HG02642 (cell line): ENCODE data around the gene STIL.
"Not testable (repeated sequence)": the region's sequence is repeated elsewhere in the genome, so short reads cannot be mapped to it uniquely, and the experiment has no call there.

Experiments
- ATAC-seq: cut with Tn5 transposase; IDR thresholded peaks from one replicate; pipeline ENCODE4 v1.9.1; 2021; ENCODE audit warnings: mild to moderate bottlenecking; ENCODE audit not compliant: unreplicated experiment, poor library complexity

Gene STIL

DNA sequence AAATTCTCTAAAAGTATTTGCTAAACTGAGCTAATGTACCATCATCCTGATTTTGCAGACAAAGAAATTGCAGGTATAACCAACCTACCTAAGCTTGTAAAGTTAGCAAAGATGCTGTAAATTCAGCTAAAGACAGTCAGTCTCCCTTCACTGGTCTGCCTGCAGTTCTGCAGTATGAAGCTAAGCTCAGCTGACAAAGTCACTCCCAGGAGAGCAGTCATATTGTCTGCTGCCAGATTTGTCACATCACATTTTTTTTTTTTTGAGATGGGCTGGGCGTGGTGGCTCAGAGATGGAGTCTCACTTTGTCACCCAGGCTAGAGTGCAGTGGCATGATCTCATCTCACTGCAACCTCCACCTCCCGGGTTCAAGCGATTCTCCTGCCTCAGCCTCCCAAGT, 10.7 kb upstream of the STIL start:
- ATAC-seq, result no peak

DNA sequence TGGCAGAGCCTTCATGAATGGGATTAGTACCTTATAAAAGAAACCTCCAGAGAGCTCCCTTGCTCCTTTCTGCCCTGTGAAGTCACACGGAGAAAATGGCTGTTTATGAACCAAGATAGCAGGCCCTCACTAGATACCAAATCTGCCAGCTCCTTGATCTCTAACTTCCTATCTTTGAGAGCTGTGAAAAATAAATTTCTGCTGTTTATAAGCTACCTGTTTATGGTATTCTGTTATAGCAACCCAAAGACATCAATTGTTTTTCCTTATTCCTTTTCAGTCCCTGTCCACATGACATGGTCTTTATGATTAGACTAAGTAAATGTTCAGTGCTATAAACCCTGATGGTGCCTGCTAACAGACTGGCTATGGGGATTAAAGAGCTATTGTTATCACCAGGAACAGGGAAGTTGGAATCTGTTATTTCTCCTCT, 9.7 kb upstream of the STIL start:
- no peak for ATAC-seq

DNA sequence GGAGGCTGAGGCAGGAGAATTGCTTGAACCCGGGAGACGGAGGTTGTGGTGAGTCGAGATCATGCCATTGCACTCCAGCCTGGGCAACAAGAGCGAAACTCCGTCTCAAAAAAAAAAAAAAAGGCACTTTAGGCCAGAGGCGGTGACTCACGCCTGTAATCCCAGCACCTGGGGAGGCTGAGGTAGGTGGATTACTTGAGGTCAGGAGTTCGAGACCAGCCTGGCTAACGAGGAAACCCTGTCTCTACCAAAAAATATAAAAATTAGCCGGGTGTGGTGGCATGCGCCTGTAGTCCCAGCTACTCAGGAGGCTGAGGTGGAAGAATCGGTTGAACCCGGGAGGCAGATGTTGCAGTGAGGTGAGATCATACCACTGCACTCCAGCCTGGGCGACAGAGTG, 6.0 kb upstream of the STIL start:
- ATAC-seq, result not testable (repeated sequence)

DNA sequence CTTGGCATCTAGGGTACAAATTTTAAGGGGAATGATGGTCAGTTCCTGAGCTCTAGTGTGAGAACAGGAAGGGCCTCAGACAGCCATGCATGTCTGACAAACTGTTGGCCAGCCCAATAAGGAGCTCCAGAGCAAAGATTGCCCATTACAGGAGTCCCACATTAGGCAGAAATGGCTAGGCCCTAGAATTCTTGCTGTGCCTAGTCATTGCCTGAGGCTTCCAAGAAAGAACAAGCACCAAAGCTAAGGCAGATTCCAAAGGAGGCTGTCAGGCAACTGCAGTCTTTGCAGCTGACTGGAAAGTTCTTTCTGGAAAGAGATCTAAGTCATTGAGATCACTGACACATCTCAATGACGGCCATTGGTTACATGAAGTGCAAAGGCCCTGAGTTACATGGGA, 3.9 kb upstream of the STIL start:
- ATAC-seq, result no peak

DNA sequence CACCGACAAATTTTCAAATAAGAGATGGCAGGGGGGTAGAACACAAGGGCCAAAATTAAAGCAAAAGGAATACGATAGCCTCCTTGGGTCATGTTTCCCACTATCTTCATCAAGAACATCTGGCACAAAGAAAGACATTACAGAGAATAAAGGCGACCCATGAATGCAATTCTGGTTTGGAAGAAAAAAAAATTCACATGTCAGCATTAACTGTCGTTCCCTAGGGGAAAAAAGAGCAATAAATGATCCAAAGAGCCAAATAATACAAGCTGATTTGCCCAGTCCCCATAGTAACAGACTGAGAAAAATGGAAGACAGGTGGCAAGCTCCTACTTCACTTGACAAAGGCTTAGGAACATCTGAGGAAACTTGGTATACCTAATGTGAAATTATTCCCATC, 4.5 kb downstream of the STIL start:
- no peak for ATAC-seq

DNA sequence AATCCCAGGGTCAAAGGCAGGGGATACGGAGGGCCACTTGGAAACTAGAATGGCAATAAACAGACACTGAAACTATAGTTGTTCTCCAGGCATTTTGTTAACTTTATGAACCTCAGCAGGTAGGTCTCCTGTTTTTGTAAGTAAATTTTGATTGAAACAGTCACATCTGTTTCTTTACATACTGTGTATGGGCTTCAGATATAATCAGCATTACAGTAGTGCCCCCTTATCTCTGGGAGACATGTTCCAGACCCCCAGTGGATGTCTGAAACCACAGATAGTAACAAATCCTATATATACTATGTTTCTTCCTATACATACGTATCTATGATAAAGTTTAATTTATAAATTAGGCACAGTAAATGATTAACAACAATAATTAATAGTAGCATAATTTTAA, 11.5 kb downstream of the STIL start:
- ATAC-seq, result no peak

DNA sequence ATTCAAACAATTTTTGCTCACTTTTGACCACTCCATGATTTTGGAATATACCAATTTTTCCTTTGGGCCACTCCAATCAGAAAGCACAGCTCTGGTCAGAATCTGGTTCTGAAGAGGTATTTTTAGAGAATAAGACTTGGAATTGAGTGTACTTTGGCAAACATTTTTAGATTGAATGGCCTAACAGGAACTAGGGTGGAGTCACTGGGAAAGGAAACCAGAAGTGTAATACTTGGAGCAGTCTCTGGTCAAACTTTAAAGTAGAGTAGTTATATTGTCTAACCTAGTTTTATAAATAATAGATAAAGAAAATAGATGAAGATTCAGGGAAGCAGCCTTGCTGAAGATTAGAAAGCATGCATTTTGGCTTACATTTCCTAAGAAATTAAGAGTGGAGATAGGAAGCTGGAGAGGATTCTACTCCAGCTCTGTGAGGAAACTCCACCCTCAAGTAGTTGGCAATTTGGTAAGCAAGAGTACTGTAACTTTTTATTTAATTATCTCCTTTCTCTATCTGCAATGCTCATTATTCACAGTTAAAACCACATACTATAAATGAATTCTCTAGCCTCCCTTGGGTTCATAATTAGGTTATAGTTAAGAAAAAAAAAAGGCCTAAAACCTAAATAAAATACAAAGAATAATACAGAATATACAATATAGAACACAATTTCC, 15.8 kb downstream of the STIL start:
- ATAC-seq, result no peak

DNA sequence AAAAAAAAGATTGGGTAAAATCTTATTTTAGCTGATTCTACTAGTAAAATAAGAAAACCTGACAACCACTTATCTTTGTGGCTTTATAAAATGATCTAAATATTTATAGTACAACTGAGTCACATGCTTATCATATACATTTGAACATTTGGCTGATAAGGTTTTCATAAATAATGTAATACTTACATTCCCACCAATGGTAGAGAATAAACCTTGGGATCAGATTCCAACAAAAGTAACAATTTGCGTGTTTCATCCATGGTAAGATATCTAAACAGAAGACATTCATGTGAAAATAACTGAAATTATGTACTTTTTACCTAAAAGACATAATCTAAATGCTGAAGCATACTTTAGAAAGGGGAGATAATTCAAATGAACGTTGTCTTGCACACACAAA, 18.4 kb downstream of the STIL start:
- ATAC-seq, result no peak

DNA sequence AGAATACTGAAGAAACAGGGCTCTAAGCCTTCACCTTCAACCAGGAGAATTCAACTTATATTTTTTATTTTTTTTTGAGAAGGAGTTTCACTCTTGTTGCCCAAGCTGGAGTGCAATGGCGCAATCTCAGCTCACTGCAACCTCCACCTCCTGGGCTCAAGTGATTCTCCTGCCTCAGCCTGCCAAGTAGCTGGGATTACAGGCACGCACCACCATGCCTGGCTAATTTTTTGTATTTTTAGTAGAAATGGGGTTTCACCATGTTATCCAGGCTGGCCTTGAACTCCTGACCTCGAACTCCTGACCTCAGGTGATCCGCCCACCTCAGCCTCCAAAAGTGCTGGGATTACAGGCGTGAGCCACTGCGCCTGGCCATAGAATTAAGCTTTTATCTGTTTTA, 19.1 kb downstream of the STIL start:
- not testable (repeated sequence) for ATAC-seq

DNA sequence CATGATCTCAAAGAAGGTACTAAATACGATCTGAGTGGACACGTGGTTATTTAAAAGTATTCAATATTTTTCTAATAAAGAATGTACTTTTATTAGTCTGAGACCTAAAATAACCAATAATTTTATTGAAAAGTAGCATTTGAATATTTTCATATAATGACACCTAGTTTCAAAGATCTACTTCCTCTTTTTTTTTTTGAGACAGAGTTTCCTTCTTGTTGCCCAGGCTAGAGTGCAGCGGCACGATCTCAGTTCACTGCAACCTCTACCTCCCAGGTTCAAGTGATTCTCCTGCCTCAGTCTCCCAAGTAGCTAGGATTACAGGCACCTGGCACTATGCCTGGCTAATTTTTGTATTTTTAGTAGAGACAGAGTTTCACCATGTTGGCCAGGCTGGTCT, 25.8 kb downstream of the STIL start:
- not testable (repeated sequence) for ATAC-seq

DNA sequence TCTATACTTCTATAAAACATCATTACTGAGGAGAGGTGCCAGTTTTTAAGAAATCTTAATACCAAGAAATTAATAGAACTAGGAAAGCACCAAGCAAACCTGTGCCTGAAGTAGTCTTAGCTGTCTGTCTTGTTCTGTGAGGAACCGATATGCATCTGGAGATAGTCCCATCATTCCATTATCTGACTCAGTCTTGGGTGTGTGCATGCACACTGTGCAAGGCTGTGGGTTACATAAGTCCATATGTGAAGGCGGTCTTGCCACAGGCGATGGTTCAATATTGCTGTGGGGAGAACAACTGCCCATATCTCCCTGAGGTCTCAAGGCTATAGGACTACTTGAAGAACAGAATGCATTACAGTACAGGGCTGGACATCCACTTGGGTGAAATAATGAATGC, 33.8 kb downstream of the STIL start:
- ATAC-seq, result no peak

DNA sequence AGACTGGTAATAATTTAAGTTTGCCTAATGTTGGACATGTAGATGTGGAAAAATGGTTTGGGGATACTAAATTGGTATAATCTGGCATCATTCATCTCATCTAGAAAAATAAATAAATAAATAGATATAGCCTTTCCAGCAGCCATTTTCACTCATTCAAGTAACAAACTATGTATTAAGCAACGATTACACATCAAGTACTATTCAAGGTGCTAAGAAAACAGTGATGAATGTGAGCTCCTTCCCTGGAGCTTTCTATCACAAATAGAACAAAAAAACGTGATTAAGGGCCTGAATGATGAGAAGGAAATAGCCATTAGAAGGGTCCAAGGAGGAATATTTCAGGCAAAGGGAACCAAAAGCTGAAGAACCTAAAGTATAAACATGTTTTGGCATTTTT, 37.1 kb downstream of the STIL start:
- ATAC-seq, result no peak

DNA sequence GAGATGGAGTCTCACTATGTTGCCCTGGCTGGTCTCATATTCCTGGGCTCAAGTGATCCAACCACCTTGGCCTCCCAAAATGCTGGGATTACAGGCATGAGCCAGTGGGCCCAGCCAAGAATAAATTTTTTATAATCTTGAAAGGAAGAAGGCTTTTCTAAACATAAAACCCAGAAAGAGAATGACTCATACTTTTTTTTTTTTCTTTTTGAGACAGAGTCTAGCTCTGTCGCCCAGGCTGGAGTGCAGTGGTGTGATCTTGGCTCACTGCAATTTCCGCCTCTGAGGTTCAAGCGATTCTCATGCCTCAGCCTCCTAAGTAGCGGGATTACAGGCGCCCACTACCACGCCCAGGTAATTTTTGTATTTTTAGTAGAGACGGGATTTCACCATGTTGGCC, 38.1 kb downstream of the STIL start:
- not testable (repeated sequence) for ATAC-seq

DNA sequence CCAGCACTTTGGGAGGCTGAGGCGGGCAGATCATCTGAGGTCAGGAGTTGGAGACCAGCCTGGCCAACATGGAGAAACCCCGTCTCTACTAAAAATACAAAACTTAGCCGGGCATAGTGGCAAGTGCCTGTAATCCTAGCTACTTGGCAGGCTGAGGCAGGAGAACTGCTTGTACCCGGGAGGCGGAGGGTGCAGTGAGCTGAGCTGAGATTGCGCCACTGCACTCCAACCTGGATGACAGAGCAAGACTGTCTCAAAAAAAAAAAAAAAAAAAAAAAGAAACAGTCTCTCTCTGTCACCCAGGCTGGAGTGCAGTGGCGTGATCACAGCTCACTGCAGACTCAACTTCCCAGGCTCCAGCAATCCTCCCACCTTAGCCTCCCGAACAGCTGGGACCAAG, 48.4 kb downstream of the STIL start:
- ATAC-seq, result not testable (repeated sequence)

DNA sequence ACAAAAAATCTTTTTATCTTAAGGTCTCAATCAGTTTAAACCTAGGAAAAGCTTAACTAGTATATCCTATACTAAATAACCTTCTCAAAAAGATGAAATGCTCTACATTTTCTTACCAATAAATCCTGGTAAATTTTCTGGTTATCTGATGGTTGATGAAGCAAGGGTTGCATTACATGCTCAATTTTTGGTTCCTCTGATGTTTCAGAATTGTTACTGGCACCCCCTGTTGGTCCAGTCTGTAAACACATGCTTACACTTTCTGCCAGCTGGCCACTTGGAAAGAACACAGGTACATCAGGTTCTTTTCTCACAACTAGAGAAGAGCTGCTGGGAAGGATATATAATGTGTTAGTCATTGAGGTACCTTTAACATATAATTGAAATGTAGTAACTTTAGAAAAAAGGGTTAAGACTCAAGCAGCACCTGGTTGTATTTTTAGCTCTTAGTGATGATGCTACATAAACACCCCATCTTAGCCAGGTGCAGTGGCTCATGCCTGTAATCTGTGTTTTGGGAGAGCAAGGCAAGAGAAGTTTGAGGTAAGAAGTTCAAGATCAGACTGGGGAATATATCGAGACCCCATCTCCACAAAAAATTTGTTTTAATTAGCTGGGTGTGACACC, 51.0 kb downstream of the STIL start:
- no peak for ATAC-seq

DNA sequence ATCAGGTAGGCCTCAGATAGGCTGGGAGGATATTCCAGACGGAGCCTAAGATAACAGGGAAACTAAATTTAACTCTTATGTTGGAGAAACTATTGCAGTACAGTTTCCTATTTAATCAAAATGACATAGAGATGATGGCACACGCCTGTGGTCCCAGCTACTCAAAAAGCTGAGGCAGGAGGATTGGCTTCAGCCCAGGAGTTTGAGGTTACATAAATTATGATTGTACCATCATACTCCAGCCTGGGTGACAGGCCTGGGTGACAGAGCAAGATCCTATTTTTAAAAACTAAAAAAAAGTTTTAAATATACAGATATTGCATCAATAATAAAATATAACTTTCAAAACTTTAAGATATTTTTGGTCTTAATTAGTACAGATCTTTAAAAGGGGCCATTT, 56.7 kb downstream of the STIL start:
- no peak for ATAC-seq

DNA sequence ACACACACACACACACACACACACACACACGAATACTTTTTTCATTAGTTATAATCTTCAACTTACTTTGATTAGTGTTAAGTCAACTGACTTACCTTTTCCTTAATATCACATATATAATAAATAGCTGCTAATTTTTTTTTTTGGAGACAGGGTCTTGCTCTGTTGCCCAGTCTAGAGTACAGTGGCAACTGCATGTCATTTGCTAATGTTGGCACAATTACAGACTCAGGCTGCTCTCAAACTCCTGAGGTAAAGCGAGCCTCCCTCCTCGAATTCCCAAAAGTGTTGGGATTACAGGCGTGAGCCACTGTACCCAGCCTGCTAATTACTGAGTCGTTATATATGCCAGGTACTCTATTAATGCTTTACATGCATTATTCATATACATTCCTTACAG, 61.2 kb downstream of the STIL start:
- no peak for ATAC-seq

DNA sequence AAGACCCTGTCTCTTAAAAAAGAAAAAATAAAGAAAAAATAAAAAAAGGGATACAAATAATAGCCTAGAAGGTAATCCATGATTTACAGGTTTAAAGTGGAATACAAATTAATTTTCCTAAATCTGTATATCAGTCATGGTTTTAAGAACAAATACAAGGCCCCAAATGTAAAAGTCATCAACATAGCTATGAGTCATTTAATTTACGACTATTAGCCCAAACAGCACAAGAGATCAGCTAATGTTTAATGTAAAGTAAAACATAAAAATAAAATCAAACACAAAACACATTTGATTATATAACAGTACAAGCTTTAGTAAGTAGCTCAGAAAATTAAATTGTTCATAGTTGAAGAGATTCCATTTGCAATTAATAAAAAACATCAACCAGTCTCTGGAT, 61.6 kb downstream of the STIL start:
- no peak for ATAC-seq

DNA sequence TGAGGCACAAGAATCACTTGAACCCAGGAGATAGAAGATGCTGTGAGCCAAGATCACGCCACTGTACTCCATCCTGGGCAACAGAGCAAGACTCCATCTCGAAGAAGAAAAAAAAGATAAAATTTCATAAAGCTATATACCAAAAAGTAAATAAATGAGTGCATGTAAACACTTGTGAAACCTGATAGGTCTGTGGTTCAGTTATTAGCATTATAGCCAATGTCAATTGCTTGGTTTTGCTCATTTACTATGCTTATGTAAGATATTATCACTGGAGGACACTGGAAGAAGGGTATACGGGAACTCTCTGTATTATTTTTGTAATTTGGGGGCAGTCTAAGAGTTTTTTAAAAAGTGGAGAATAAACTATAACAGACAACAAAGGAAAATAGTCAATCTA, 64.2 kb downstream of the STIL start:
- no peak for ATAC-seq

DNA sequence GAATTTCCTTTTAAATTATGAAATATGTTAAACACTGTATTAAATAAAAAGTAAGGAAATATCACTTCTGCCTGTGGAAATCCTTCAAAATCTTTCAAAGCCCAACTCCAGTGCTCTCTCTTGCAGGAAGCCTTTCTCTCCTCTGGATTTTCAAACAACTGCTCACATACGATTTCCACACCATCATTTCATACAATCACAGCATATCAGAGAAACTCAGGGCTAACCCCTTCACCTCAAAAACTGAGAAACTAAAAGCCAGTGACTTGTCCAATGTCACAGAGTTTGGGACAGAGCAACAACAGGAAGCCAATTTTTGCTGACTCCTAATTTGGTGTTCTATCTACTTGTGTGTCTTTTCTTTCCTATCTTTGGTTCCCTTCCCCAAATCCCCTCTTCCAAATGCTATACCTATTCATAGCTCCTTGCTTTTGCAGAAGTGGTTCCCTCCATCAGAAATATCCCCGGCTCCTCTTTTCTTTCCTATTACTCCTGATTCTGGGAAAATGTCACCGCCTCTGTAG, 69.5 kb downstream of the STIL start:
- no peak for ATAC-seq

DNA sequence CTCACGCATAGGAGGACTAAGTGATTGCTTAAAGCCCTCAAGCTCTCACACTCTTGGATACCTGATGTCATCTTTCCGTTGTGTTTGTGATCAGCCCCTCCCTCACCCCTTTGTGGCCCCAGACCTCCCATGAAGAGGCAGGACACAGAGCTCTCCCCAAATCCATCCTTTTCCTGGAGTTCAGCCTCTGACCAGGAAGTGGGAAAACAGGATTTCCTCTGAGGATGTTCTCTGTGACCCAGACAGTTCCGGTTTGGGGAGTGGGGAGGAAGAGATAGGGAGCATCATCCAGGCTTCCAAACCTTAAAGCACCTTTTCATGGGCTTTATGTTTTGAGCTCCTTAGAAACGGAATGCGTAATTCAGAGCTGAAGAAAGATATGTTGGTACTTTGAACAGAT, 70.0 kb downstream of the STIL start:
- ATAC-seq, result no peak
